Endothelial cell (in vitro differentiated cells): ENCODE results near the gene B3GNT9. TPM values are rescaled to one million over a fixed set of nuclear protein-coding genes. Genes with fewer than 3 reads are reported as not detected.

ENCODE experiments used
- DNase-seq: peaks from one replicate; pipeline ENCODE4 v3.0.0; 2021; ENCODE audit warnings: low spot score
- H3K27ac Mint-ChIP-seq: one replicate; pipeline ENCODE4 v1.8.0; 2021; ENCODE audit warnings: mixed read lengths, inconsistent platforms; ENCODE audit not compliant: unreplicated experiment
- H3K27me3 Mint-ChIP-seq: one replicate; pipeline ENCODE4 v1.8.0; 2021; ENCODE audit warnings: mild to moderate bottlenecking, moderate library complexity, mixed read lengths, inconsistent platforms; ENCODE audit not compliant: unreplicated experiment
- H3K36me3 Mint-ChIP-seq: one replicate; pipeline ENCODE4 v1.8.0; 2021; ENCODE audit warnings: mild to moderate bottlenecking, low read depth, mixed read lengths, inconsistent platforms; ENCODE audit not compliant: unreplicated experiment
- H3K4me1 Mint-ChIP-seq: one replicate; pipeline ENCODE4 v1.8.0; 2021; ENCODE audit warnings: mild to moderate bottlenecking, mixed read lengths, inconsistent platforms; ENCODE audit not compliant: unreplicated experiment
- H3K4me3 Mint-ChIP-seq: one replicate; pipeline ENCODE4 v1.8.0; 2021; ENCODE audit warnings: mild to moderate bottlenecking, mixed read lengths, inconsistent platforms; ENCODE audit not compliant: unreplicated experiment
- H3K9me3 Mint-ChIP-seq: one replicate; pipeline ENCODE4 v1.8.0; 2021; ENCODE audit warnings: mixed read lengths, inconsistent platforms; ENCODE audit not compliant: unreplicated experiment
- total RNA-seq: library from RNA; stranded (reverse); fragmentation: NEBNext Ultra II Directional; extraction: Animal tissue kit (Norgen Biotek cat#: 25700); gene quantifications from one replicate; pipeline ENCODE4 v1.2.1, GENCODE V29; 2021; ENCODE audit not compliant: unreplicated experiment
- TF ChIP-seq, protein P1 (sequence below): fragments of 200-600 bp; sonication (generic); IDR thresholded peaks from one replicate; pipeline ENCODE4 v1.5.0; 2021; ENCODE audit warnings: antibody characterized with exemption; ENCODE audit not compliant: unreplicated experiment

B3GNT9 gene
- total RNA-seq, 1 donor from 2014 or later: 1.5 TPM

DNA sequence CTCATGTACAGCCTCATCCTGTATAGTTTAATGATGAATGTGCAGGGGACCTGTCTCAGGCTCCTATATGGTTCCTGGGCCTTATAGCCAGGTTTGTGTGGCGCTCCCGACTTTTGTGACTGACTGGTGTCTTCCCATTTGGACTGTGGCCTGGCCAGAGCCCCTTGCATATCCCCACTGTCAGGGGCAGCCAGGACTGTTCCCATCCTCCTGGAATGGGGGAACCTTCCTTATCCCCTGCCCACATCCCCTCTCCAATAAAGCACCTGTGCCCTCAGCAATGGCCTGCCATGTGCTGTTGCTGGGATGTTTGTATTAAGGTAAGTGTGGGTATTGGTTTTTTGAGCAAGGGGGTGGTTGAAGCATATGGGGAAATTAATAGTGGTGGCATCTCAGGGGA, 2.6 kb downstream of the B3GNT9 start:
- H3K27ac Mint-ChIP-seq: peak overlapping the region; percentile 75
- TF ChIP-seq, protein P1, sequence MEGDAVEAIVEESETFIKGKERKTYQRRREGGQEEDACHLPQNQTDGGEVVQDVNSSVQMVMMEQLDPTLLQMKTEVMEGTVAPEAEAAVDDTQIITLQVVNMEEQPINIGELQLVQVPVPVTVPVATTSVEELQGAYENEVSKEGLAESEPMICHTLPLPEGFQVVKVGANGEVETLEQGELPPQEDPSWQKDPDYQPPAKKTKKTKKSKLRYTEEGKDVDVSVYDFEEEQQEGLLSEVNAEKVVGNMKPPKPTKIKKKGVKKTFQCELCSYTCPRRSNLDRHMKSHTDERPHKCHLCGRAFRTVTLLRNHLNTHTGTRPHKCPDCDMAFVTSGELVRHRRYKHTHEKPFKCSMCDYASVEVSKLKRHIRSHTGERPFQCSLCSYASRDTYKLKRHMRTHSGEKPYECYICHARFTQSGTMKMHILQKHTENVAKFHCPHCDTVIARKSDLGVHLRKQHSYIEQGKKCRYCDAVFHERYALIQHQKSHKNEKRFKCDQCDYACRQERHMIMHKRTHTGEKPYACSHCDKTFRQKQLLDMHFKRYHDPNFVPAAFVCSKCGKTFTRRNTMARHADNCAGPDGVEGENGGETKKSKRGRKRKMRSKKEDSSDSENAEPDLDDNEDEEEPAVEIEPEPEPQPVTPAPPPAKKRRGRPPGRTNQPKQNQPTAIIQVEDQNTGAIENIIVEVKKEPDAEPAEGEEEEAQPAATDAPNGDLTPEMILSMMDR: no peak
- DNase-seq: no peak

DNA sequence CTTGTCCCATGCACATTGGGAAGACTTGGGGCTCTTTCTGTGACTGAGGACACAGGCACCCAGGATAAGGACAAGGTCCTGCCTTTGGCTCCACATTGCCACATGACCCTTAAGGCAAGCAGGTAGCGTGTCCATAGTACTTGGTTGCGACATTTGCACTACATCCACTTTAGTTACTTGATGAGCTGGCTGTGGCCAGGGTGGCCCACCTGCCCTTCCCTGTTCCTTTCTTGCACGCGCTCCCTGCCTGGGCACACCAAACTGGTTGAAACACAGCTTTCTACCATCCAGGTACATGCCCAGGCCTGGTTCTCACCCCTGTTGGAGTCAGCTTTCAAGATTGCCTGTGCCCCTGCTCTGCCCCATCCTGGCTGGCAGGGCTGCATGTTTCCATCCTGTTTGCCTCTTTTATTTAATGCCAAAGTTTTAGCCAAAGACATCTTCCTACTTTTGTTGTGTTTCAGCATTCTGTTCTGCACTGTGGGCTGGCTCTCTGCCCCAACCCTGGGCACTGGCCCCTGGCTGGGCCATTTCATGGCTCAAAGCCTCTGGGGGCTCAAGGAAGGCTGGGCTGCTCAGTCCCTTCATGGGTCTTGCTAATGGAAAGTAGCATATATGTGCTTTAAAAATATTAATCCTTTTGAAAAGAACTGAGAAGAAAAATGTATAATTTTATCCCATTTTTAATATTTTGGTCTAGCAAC, 3.2 kb downstream of the B3GNT9 start:
- no peak overlapping the region for H3K27ac Mint-ChIP-seq
- DNase-seq: no peak
- H3K36me3 Mint-ChIP-seq: peaks cover 17% of the 10 kb centered on the region
- TF ChIP-seq, protein P1: no peak
- no peaks in the 10 kb centered on the region for H3K9me3 Mint-ChIP-seq
- H3K4me1 Mint-ChIP-seq: no peaks in the 10 kb centered on the region
- no peak overlapping the region for H3K4me3 Mint-ChIP-seq
- H3K27me3 Mint-ChIP-seq: peaks cover 33% of the 10 kb centered on the region

More for the DNA sequence above, 2.6 kb downstream of the B3GNT9 start:
- H3K36me3 Mint-ChIP-seq: peaks cover 17% of the 10 kb centered on the region
- H3K27me3 Mint-ChIP-seq: peaks cover 34% of the 10 kb centered on the region
- peak overlapping the region; percentile 51 for H3K4me3 Mint-ChIP-seq
- H3K9me3 Mint-ChIP-seq: no peaks in the 10 kb centered on the region
- no peaks in the 10 kb centered on the region for H3K4me1 Mint-ChIP-seq

DNA sequence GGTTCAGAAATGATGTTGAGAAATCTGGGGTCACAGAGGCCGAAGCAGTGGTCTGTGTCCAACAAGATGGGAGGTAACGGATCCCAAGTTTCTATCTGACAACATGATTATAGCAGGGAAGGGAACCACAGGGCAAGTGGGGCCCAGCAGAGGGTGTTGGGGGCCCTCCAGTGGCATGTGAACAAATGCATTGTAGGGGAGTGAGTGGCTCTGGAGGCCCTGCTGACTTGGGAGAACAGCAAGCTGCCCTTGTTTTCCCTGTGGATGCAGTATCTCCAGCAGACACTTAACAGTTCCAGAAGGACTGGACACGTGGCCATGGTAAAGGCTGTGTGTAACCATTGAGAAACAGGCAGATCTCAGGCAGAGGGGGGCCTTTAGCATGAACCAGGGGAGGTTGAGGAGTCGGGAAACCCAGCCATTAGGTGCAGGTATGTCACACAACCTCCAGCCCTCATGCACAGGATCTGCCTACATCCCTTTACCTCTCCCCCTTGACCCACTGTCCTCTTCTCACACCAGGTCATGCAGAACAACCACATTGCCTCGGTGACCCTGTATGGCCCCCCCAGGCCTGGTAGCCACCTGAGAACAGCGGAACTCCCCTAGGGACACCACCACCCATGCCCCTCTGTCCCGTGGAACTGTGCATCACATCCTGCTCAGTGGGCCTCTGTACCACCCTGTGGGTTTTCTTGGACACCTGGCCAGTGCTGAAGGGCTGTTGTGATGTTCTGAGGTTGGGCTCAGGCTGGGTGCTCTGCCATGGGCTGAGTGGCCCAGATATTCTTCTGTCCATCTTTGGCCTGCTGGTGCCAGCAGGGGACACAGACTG, 4.1 kb downstream of the B3GNT9 start:
- TF ChIP-seq, protein P1: no peak
- DNase-seq: no peak
- Mint-ChIP-seq H3K36me3 (peaks cover 22% of the 10 kb centered on the region), H3K4me3 (no peak overlapping the region), H3K4me1 (no peaks in the 10 kb centered on the region), H3K27ac (no peak overlapping the region), H3K27me3 (peaks cover 27% of the 10 kb centered on the region), H3K9me3 (no peaks in the 10 kb centered on the region)

DNA sequence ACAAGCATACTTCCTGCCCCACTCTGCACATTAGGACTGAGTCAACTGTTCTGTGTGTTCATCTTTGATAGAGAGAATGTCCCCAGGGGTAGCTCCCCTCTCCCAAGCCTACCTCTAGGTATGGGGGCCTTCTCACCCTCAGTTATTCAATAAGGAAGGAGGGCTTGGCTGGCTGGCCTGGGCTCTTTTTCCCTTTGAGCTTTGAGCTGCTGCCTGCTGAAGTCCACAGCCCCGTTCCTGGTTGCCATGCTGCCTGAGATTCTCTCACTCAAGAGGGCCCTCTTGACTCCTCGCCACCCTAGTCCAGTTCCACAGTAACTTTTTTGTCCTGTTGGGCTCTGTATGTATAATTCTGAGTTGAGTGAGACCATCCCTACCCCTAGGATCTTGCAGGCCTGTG, 5.1 kb downstream of the B3GNT9 start:
- H3K27ac Mint-ChIP-seq: no peak overlapping the region
- peaks cover 19% of the 10 kb centered on the region for H3K27me3 Mint-ChIP-seq
- H3K36me3 Mint-ChIP-seq: peaks cover 29% of the 10 kb centered on the region
- DNase-seq: no peak
- no peaks in the 10 kb centered on the region for H3K9me3 Mint-ChIP-seq
- H3K4me3 Mint-ChIP-seq: no peak overlapping the region
- no peaks in the 10 kb centered on the region for H3K4me1 Mint-ChIP-seq
- TF ChIP-seq, protein P1: no peak

DNA sequence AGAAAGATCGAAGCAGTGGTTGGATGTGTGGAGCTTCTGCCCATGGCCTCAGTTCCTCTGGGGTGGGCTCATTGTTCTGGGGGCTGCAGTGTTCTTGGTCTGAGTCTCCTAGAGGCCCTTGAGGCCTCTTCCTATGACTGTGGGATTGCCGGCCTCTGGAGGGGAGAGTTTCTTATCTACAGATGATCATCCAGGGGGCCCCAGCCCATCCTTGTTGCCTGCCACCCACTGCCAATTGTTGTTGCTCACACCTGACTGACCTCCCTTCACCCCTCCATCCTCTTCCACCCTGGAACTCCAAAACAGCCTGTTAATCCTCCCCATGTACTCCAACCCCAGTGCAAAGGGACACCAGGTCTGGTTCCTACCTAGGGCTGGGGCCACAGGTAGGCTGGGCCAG, 5.9 kb downstream of the B3GNT9 start:
- Mint-ChIP-seq H3K4me3 (no peak overlapping the region), H3K9me3 (no peaks in the 10 kb centered on the region), H3K4me1 (no peaks in the 10 kb centered on the region), H3K27me3 (peaks cover 19% of the 10 kb centered on the region), H3K27ac (no peak overlapping the region), H3K36me3 (peaks cover 35% of the 10 kb centered on the region)
- DNase-seq: no peak
- TF ChIP-seq, protein P1: no peak
